Stimulated activated CD8-positive, alpha-beta memory T cell treated with anti-CD3 and anti-CD28 coated beads, Interleukin-2, amount 100 ng/mL, for 48 hours (primary cell): Measurements from ENCODE around the gene TMF1.

ENCODE experiments used
- DNase-seq, 2 donors: peaks; one replicate each; pipeline ENCODE4 v3.0.0-alpha.2; 2020; ENCODE audit warnings: low read depth in 2 of 2

Gene TMF1, protein sequence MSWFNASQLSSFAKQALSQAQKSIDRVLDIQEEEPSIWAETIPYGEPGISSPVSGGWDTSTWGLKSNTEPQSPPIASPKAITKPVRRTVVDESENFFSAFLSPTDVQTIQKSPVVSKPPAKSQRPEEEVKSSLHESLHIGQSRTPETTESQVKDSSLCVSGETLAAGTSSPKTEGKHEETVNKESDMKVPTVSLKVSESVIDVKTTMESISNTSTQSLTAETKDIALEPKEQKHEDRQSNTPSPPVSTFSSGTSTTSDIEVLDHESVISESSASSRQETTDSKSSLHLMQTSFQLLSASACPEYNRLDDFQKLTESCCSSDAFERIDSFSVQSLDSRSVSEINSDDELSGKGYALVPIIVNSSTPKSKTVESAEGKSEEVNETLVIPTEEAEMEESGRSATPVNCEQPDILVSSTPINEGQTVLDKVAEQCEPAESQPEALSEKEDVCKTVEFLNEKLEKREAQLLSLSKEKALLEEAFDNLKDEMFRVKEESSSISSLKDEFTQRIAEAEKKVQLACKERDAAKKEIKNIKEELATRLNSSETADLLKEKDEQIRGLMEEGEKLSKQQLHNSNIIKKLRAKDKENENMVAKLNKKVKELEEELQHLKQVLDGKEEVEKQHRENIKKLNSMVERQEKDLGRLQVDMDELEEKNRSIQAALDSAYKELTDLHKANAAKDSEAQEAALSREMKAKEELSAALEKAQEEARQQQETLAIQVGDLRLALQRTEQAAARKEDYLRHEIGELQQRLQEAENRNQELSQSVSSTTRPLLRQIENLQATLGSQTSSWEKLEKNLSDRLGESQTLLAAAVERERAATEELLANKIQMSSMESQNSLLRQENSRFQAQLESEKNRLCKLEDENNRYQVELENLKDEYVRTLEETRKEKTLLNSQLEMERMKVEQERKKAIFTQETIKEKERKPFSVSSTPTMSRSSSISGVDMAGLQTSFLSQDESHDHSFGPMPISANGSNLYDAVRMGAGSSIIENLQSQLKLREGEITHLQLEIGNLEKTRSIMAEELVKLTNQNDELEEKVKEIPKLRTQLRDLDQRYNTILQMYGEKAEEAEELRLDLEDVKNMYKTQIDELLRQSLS

DNA sequence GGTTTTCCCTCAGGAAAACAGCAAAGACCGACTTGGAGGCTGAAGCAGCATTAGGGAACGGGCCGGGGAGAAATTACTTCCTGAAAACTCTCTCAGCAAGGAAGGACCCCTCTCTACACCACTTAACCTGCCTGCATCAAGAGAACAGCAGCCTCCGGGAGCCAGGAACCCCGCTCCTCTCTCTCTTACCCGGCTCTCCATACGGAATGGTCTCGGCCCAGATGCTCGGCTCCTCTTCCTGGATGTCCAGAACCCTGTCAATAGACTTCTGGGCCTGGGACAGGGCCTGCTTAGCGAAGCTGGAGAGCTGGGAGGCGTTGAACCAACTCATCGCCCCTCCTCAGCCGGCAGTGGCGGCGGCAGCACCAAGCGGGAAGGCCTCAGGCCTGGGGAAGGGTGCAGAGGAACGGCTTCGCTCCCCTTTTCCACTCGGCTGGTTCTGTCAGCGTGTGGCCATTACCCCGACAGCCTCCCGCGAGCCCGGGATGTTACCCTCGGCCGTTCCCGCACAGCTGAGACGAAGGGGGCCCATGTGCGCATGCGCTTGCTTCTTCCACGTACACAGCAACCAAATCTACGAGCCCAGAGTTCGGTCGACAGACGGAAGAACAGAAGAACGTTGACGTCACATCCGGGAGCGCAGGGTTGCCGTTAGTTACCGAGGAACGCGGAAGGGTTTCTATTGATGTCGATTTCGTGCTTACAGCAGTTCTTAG is at the start of gene TMF1:
TSS of gene TMF1 (minus strand) at position 578 of the 716 bp plus-strand sequence. CDS start at position 331, 247 bp downstream.
- DNase-seq = peak; percentile 94 to 97

- DNase-seq = no peak
Observed at GRCh38 chr3:69099576-69099975, 47.4 kb upstream of the TMF1 start.

DNA sequence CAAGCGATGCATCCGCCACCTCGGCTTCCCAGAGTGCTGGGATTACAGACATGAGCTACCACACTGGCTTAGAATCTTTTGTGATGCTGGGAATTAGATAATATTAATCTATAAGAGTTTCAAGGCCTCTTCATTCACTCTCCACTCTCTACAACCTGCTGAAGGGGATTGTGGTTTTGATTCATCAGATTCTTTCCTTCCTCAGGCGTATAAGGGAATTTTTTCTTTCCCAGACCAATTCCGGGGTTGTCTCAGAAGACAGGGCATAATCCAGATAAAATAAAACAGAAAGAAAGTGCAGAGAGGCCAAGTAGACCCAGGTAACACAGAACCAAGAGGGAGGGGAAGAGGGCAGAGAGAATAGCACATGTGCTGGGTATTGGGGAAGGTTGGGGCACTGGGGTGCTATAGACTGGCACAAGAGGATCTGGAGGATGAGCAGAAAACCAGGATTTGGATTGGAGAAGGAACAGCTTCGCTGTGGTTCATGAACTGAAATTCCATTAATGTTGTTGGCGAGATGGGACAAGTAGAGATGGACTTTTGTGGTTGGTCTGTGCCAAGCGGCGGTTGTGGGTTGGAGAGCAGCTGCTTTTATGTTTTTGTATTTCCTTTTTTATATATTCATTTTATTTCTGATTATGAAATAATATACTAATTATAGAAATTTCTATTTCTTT is 45.4 kb upstream of the TMF1 start:
- no peak for DNase-seq

DNA sequence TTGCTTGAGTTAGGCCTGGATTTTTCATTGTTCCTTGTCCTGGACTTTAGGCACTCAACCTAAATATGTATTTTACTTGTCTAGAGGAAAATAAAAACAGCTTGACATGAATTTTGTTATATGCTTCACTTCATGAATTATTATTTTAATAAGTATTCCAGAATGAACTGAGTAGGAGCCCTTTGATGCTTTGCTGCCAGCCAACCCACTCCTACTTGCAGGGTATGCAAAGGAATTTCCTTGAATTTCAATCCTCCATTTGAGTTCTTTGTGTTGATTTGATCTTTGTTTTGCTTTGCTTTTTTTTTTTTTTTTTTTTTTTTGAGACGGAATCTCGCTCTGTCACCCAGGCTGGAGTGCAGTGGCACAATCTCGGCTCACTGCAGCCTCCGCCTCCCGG is 44.2 kb upstream of the TMF1 start:
- no peak for DNase-seq

DNA sequence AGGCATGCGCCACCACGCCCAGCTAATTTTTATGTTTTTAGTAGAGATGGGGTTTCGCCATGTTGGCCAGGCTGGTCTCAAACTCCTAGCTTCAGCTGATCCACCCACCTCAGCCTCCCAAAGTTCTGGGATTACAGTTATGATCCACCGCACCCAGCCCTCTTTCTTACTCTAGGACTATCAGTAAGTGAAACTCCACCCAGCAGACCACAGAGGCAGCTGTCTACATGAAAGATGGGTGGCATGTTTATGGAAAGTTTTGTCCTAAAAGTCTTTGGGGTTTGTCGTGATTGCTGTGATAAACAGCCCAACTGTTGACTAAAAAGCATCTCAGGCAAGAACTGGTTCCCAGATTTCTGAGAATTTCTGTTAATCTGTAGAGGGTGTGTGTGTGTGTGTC is 43.5 kb upstream of the TMF1 start:
- no peak for DNase-seq

DNA sequence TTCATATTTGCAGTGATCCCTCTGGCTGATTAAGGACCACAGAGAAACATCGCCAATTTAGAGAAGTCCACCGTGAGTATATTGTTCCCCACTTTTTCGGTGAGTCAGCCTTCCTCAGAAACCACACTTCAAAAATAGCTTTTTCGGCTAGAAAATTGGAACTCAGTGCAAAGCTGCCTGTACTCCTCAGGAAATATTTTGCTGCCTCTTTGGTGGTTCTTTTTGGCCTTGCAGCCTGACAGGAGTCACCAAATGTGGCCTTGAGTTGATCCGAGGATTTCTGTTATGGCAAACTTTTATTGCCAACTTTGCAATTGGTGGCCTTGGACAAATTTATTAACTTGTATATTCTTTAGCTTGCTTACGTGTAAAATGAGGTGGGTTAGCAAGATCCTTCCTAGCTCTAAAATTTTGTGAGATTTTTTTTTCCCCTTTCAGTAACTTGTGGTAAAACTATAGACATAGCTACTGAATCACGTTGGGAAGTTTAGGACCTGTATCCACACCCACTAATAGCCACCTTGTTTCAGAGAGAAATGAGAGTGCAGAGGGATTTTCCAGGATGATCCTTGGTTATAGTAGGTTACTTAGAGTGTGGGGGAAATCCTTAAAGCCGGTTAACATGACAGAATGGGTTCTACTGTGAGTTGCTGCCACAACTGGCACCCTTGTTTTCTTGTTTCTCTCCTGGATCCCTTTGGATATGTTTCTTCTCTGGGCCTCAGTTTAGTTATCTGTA is 42.5 kb upstream of the TMF1 start:
- no peak for DNase-seq

DNA sequence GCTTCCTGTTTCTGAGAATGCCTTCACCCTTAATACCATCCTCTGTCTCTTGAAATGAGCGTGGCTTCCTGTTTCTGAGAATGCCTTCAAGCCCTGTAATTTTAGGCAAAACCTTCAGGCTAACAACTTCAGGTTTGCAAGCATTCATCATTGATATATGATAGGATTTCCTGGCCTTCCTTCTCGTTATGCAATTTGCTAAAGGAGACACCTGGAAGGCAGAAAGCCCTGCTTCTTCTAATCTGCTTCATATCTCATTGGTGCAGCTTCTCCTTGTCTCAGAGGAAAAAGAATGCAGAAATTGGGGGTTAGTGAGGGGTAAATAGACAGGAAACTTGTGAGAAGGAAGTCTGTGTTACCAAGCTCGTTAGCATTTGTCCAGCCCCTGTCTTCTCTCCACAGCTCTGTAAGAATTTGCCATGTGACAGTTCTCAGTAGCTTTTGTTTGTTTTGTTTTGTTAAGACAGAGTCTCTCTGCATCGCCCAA is 39.9 kb upstream of the TMF1 start:
- no peak for DNase-seq

DNA sequence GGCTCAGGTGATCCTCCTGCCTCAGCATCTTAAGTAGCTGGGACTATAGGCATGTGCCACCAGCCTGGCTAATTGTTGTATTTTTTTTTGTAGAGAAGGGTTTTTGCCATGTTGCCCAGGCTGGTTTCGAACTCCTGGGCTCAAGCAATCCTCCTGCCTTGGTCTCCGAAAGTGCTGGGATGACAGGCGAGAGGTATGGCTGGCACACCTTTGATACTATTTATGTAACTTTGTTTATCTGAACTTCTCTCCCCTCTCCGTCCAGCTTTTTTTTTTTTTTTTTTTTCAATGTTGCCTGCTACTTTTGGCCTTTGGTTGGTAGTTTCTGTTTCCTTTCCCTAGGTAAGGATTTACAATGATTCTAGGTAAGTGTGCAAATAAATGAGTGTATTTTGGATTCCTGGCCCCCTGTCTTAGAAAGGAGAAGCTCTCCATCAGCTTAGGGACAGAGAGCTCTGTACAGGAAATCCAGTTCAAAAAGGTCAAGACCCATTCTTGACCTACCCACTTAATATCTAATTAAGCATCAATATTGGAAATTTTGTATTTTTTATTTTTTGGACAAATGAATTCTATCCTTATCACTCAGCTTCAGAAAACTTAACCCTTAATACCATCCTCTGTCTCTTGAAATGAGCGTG is 39.4 kb upstream of the TMF1 start:
- no peak for DNase-seq

DNA sequence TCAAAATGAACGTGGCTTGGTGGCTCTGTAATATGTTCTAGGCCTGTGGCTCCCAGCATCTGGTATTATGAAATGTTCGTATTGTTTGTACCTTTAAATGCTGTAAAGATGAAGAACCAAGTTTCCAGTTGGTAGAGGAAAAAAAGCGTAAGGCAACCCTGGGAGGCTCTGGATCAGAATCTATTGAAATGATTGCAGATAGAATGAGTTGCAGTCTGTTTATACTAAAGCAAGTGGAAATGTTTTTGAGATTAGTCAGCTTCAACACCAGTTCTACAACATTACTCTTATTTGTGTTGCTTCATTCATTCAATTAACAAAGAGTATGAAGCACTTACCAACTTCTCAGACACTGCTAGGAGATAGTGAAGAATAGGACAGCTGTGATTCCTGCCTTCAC is 37.9 kb upstream of the TMF1 start:
- DNase-seq = no peak

DNA sequence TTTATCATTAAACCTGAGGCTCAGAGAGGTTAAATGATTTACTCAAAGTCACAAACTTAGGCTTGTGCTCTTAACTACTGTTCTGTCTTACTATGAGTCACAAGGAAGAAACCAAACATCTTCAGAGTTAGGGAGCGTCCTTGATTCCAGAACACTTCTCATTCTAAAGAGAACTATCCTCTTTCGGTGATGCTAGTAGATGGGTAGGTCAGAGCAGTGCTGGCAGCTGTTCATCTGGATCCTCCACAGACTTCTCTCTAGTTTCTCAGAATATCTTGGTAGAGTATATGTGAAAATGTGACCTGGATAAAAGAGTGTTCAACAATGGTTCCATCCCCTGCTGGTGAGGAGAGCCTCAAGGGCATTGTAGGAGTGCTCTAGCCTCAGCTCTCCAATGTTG is 35.9 kb upstream of the TMF1 start:
- no peak for DNase-seq

DNA sequence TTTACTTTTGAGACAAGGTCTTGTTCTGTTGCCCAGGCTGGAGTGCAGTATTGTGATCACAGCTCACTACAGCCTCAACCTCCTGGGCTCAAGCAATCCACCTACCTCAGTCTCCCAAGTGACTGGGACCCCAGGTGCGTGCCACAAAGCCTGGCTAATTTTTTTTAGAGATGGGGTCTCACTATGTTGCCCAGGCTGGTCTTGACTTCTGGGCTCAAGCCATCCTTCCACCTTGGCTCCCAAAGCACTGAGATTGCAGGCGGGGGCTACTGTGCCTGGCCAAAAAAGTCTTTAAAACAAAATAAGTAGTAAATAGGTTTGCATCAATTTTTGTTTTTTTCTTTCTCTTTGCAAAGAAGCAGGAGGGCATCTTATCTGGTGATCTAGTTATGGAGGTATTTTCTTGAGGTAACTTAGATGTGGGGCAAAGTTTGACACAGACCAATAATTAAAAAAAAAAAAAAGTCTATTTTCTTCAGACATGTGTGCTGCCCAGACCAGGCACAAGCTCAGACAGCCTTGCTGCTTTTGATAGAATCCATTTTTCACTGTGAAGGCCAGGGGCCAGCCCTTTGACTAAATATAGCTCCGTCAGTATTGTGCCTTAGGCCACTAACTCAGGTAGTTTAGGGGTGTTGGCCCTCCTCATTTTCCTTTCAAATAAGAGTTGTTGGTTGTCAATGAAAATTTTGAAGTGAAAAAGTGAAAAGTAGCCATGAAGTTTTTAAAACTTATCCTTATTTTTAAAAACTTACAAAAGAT is 35.1 kb upstream of the TMF1 start:
- no peak for DNase-seq

DNA sequence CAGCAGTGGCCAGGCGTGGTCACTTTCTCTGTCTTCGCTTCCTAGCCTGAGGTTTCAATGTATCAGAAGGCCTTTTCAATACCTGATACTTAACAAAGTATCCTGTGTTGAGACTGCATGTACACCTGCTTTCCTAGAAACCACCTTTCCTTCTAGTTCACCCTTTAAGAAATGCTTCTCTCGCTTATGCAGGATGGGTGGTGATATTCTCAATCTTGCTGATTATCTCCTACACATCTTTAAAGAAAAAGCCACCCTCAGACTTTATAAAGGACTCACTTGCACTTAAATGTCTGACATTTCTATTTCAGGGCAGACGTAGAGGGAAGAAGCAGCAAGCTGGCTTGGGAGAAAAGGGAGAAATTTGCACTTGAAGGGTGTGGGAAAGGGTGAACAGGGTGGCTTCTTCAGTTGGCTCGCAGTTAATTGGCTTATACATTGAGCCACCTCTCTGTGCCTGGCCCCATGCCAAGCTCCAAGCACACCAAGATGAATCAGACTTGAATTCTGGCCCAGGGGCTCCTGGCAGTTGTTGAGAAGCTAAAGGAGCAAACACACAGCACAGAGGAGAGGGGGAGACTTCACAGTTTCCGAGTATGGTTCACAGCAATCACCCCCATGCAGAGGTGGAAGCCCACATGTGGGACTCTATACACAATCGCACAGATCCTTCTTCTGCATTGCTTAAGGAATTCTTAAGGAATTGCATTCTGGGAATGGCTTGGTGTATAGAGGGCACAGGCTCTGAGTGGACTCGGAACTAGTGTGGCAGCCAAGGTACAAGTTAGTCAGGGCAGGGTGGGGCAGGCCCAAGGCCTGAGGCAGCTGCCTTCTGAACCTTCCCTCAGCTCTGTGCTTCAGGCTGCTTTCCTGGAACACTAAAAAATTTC is 33.9 kb upstream of the TMF1 start:
- DNase-seq = peak; percentile 59 to 74

DNA sequence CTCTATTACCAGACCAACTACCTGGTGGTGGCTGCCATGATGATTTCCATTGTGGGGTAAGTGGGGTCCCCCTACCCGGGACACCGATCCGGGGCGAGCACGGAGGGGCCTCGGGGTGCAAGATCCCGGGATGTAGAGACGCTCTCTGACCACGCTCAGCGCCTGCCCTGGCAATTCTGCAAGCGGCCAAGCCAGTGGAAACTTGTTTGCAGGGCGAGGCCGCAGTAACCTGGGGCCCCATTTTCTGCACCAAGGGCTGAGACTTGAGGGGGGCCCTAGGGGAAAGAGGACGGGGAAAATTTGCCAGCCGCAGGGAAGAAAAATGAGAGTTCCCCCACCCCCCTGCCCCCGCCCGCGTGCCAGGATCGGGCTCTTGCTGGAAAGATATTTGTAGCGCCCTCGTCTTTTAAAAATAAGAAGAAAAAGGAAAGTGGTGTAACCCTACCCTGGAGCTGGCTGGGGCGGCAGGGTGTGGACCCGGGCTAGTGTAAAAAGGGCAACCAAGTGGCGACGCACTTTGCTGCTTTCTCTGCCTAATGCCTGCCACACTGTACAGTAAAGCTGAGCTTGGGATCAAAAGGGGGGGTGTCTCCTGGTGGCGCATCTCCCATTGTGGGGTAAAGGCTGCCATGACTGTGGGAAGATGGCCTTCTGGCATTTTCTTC is 33.2 kb upstream of the TMF1 start:
- no peak for DNase-seq

- peak; percentile 85 to 86 for DNase-seq
Observed at GRCh38 chr3:69084326-69085167, 32.4 kb upstream of the TMF1 start, which contains the start of gene ARL6IP5. ARL6IP5 (plus strand) TSS chr3:69084937; CDS start chr3:69085048, 111 bp downstream.

- peak; percentile 54 to 61 for DNase-seq
Observed at GRCh38 chr3:69082805-69083204, 30.7 kb upstream of the TMF1 start.

GRCh38 chr3:69082361-69082760 is 30.2 kb upstream of the TMF1 start:
- DNase-seq = no peak
